Measurements from ENCODE around the gene NPDC1. TPM values are rescaled to one million over a fixed set of nuclear protein-coding genes. Genes with fewer than 3 reads are reported as not detected.

Gene NPDC1
- total and polyA plus RNA-seq, 11 donors, result 38.4 to 114 (median 55.1) TPM

DNA sequence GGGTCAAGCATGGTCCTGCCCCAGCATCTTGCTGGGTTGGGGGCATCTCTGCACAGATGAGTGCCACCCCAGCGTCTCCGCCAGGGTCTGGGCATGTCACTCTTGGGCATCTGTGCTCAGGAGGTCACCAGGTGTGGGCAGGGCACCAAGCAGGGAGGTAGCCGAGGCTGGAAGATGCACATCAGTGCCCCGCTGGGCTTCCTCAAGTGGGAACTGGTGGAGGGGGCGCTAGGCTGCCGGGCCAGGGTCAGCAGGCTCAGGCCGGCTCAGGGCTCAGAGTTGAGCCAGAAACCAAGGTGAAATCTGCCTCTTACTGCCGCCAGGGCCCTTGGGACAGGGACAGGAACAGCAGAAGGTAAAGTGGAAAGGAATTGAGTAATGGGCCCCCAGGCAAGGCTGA, 10.0 kb downstream of the NPDC1 start:
- Histone ChIP-seq H3K4me3 (no peak overlapping the region), H3K4me1 (peaks cover 0 to 42% (median 11%) of the 10 kb centered on the region in 12 donors), H3K36me3 (peaks cover 0 to 39% (median 30%) of the 10 kb centered on the region in 9 donors), H3K9me3 (no peaks in the 10 kb centered on the region), H3K27me3 (no peaks in the 10 kb centered on the region), H3K27ac (no peak overlapping the region)
- no peak for DNase-seq
- no peak for ATAC-seq
- TF ChIP-seq, protein P1, sequence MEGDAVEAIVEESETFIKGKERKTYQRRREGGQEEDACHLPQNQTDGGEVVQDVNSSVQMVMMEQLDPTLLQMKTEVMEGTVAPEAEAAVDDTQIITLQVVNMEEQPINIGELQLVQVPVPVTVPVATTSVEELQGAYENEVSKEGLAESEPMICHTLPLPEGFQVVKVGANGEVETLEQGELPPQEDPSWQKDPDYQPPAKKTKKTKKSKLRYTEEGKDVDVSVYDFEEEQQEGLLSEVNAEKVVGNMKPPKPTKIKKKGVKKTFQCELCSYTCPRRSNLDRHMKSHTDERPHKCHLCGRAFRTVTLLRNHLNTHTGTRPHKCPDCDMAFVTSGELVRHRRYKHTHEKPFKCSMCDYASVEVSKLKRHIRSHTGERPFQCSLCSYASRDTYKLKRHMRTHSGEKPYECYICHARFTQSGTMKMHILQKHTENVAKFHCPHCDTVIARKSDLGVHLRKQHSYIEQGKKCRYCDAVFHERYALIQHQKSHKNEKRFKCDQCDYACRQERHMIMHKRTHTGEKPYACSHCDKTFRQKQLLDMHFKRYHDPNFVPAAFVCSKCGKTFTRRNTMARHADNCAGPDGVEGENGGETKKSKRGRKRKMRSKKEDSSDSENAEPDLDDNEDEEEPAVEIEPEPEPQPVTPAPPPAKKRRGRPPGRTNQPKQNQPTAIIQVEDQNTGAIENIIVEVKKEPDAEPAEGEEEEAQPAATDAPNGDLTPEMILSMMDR (IDR thresholded peaks at IDR 0.05), result no peak
- TF ChIP-seq POLR2A (IDR thresholded peaks at IDR 0.05), result no peak
- 70 to 86% (median 74%) methylated on average over 8 of the region's 8 CpGs for whole genome bisulfite sequencing, 4 donors
- intact Hi-C loops (cut with DNase I), result loop anchor here (1.0 to 10.0 kb wide), 11 partner anchors 87 to 249 kb away; partner anchors contain the start of genes PHPT1 (in 3 of the 10), AJM1 (in 2 of the 10), C8G (in 2 of the 10) and FBXW5 (in 1 of the 10)

DNA sequence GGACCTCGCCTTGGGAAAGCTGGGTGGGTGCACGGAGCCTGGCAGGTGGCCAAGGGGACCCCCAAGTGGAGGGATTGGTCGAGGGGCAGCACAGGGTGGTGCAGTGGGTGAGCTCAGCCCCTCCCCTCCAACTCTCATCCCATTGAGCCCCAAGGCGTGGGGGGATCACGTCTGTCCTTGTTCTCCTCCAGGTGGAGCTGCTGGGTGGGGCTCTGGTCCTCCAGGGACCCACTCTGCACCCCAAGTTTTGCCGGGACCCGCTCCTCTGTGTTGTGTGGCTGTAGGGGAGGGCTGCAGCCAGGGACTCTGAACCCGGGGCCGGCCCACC, 10.5 kb downstream of the NPDC1 start:
- no peaks in the 10 kb centered on the region for H3K9me3 ChIP-seq
- H3K4me1 ChIP-seq, result peaks cover 0 to 46% (median 11%) of the 10 kb centered on the region in 12 donors
- H3K27ac ChIP-seq, result no peak overlapping the region
- intact Hi-C loops (cut with DNase I), result loop anchor here (1.0 to 10.0 kb wide), 11 partner anchors 87 to 249 kb away; partner anchors contain the start of genes PHPT1 (in 3 of the 10), AJM1 (in 2 of the 10), C8G (in 2 of the 10) and FBXW5 (in 1 of the 10)
- no peaks in the 10 kb centered on the region for H3K27me3 ChIP-seq
- TF ChIP-seq, protein P1 (IDR thresholded peaks at IDR 0.05), result peak in 6 of 12 donors; percentile 3 to 36 (median 28)
- TF ChIP-seq POLR2A (IDR thresholded peaks at IDR 0.05), result no peak
- peak overlapping the region in 1 of 12 donors; percentile 27 for H3K4me3 ChIP-seq
- DNase-seq (no peak), ATAC-seq (peak in 2 of 4 donors; percentile 12 to 13)
- peaks cover 0 to 35% (median 26%) of the 10 kb centered on the region in 9 donors for H3K36me3 ChIP-seq
- WGBS, 4 donors, result 21 to 27% (median 23%) methylated on average over 6 to 9 of the region's 9 CpGs

DNA sequence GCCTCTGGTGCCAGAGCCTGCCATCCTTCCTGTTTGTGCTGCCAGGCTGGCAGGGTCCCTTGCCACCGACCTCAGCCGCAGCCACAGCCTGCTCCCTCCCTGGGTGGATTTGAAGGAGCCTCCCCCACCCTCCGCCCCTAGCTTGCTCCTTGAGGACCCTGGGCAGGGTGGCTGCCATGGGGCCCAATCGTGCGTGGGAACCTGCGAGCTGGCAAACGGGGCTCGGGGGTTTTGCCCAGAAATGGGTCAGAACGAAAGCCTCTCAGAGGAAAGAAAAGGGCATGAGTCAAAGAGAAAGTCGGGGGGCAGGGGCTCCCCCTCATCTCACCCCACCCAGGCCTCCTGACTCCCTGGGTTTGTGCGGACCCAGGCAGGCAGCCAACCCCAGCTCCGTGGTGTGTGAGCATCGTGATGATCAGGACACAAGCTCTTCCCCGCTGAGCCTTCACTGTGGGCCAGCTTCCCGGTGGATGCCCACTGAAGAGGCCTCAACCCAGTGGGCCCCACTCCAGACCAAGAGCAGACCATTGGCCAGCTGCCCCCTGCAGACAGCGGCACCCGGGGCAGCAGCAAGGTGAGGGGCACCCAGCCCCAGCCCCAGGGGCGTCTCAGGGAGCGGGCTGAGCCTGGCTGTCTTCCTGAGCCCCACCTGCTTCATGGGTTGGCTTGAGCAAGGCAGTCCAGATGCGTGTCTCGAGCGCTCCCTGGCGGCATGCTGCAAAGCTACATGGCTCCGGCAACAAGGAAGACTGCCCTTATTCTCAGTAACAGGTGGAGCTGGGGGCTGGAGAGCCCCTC, 11.1 kb downstream of the NPDC1 start:
- intact Hi-C loops (cut with DNase I), result loop anchor here (1.0 to 10.0 kb wide), 11 partner anchors 86 to 248 kb away; partner anchors contain the start of genes C8G (in 3 of the 10), PHPT1 (in 3 of the 10), AJM1 (in 2 of the 10) and FBXW5 (in 1 of the 10)
- H3K27ac ChIP-seq, result peak overlapping the region in 2 of 12 donors; percentile 38 to 68
- WGBS, 4 donors, result 23 to 51% (median 35%) methylated on average over 11 to 24 of the region's 24 CpGs
- peak overlapping the region in 2 of 12 donors; percentile 4 to 27 for H3K4me3 ChIP-seq
- TF ChIP-seq POLR2A (IDR thresholded peaks at IDR 0.05), result peak in 1 of 2 donors; percentile 9
- TF ChIP-seq, protein P1 (IDR thresholded peaks at IDR 0.05), result peak; percentile 85 to 95 (median 90)
- peaks cover 0 to 52% (median 11%) of the 10 kb centered on the region in 12 donors for H3K4me1 ChIP-seq
- DNase-seq (peak; percentile 79 to 93 (median 80)), ATAC-seq (peak; percentile 64 to 82 (median 76))
- H3K27me3 ChIP-seq, result no peaks in the 10 kb centered on the region
- peaks cover 0 to 30% (median 20%) of the 10 kb centered on the region in 9 donors for H3K36me3 ChIP-seq
- H3K9me3 ChIP-seq, result no peaks in the 10 kb centered on the region
